GM18526 (cell line): ENCODE data around the gene PPP2R1B.

ENCODE experiments used
- POLR2A ChIP-seq: IDR thresholded peaks from 3 replicates; pipeline ENCODE4 v1.6.1; 2011; ENCODE audit not compliant: insufficient read length; ENCODE audit errors: extremely low read depth

The PPP2R1B gene

DNA sequence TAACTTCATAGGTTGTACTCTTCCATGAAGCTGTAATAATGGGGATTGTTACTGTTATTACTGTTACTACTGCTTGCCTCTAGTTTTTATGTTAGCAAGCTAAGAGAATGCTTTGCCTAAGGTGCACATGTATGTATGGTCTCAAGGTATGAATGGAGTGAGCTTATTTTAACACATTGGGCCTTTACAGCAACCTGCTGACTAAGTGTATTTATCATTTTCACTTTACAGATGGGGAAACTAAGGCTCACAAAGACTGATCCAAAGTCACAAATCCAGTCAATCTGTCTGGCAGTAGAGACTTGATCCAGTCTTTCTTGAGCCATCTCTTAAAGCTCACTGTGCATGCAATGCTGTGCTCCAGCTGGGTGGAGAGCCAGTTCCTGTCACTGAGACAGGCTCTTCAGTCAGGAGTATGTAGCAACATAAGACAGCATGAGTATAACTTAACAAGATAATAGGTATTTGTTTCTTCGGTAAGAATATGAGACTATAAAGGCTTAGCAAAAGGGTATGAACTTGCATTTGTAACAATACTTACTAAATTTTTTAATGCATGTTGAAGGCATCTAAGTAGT lies 66.5 kb downstream of the PPP2R1B start:
- TF ChIP-seq POLR2A: no peak

- TF ChIP-seq POLR2A: no peak
These were observed 67.2 kb downstream of the PPP2R1B start for GRCh38 chr11:111698852-111699559.

- no peak for TF ChIP-seq POLR2A
These were observed 68.2 kb downstream of the PPP2R1B start for GRCh38 chr11:111697933-111698371.

DNA sequence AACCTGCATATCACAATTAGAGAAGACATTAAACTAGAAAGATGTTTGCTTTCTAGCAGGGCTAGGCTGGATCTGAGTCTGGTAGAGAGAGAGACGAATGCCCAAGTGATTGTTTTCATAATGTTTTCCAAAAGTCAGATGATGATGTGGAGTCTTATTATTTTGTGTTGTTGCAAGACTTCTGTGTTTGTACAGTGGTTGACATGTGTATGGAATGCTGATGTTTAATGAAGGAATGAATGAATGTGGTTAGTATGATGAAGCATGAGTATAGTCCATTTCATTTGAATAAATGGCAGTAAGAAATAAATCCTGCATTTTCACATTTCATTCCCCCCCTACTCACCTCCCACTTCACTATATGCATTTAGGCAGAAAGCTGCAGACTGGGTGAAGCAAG lies 69.6 kb downstream of the PPP2R1B start:
- TF ChIP-seq POLR2A: no peak

DNA sequence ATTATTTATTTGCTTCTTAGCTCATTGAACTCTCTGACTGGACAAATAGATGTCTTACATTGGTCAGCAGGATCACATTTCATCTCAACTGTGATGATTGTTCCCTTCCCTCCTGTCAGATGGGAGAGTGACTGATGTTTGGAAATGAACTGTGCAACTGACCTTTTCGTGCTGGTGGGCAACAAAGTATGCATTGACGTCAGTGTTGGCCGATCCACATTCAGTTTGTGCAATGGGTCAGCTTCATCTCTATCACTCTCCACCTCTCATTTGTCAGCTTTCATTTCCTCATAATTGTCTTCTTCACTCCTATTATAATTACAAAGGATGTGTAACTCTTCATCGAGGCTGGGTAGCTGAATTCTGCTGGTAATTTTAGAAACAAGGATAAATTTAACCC lies 71.3 kb downstream of the PPP2R1B start:
- no peak for TF ChIP-seq POLR2A

- TF ChIP-seq POLR2A: no peak
These were observed 72.8 kb downstream of the PPP2R1B start for GRCh38 chr11:111693224-111693937.

DNA sequence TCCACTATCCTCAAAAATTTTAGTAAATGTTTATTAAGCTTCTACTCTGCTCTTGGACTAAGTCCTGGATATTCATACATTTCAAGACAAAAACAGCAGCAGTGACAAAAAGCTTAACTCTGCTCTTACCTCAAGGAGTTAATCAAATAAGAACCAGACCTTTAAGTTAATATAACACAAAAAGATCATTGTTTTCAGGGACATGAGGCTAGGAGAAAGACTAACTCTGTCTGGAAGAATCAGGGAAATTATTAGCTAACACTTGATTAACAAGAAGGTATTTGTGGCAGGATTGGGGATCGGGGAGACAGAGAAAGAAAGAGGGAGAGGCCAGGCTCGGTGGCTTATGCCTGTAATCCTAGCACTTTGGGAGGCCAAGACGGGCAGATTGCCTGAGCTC lies 74.4 kb downstream of the PPP2R1B start:
- TF ChIP-seq POLR2A: no peak

- TF ChIP-seq POLR2A: no peak
These were observed 75.0 kb downstream of the PPP2R1B start for GRCh38 chr11:111691176-111691575.

DNA sequence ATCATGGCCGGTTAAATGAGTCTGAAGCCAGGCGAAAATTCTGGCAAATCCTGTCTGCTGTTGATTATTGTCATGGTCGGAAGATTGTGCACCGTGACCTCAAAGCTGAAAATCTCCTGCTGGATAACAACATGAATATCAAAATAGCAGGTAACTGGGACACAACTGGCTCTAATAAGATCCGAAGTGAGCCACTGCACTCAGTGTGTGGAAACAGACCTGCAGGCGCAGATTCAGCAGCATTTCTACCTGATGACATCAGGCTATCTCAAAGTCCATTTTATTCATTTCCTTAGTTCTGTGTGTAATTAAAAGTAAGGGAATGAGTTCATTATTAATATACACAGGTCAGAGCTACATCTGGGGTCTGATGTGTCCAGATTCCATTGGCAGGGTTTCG lies 78.2 kb downstream of the PPP2R1B start:
- TF ChIP-seq POLR2A: no peak

DNA sequence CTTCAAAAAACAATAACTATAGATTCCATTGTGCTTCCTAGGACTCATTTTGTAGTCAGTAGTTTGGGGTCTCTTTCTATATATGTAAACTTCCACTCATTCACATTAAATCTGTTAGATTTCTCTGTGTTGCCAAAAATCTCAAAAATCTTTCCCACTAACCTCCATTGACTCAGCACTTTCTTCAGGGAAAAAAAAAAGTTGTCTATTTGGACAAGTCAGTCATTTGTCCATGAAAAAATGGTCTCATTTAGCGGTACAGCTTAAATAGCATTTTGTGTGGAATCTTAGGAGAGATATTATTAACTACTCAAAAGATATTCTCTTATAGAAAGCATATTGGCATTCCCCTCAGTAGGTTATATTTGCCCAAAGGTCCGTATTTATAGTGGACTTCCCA lies 81.9 kb downstream of the PPP2R1B start:
- TF ChIP-seq POLR2A: no peak

GRCh38 chr11:111683806-111684205 lies 82.4 kb downstream of the PPP2R1B start:
- TF ChIP-seq POLR2A: no peak

DNA sequence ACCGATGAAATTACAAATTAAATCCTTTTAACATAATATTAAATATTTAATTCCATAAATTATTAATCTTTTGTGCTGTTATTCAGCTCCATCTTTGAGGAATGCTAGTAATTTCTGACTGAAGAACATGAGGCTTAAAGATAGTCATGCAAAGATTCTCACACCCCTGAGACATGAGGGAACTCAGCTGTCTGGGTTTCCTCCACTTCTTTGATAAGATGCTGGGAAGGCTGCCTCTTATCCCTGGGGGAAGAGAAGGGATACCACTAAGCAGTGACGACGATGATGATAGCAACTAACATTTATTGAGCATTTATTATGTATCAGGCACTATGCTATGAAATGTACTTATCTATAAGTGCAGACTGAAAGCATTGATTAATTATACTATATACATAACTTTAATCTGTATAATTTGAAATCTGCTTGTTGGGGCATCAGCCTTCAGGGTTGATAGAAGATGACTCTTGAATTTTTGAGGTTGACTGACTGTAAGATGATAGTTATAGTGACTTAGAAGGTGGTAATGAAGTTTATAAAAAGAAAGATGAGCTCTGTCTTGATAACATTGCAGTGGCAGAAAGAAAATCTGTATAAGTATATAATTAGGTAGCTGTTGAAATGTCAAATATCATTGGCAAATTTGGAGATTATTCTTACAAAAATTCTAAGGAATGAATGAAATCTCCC lies 85.6 kb downstream of the PPP2R1B start:
- TF ChIP-seq POLR2A: no peak
